ENCODE results near the gene LENG1. TPM values are rescaled to one million over a fixed set of nuclear protein-coding genes. Genes with fewer than 3 reads are reported as not detected.
A peak's percentile ranks its signal among the peaks of the same experiment; 100 is the strongest.

Gene LENG1
- total and polyA plus RNA-seq, 9 of the 15 experiments (the other 6 are each of a cell fraction or from before 2014, with no cell fraction given): 0.30 to 10.5 (median 4.7) TPM

- TF ChIP-seq SETDB1 (IDR thresholded peaks at IDR 0.05; ENCODE audit: low read length) (no peak), ZNF79 (CRISPR knock-in tag; IDR thresholded peaks at IDR 0.05; ENCODE audit: low read depth) (no peak), ZNF277 (CRISPR knock-in tag; IDR thresholded peaks at IDR 0.05; ENCODE audit: borderline replicate concordance) (no peak), DIDO1 (tag; IDR thresholded peaks at IDR 0.05; ENCODE audit: low read depth) (no peak), MBD2 (IDR thresholded peaks at IDR 0.05; ENCODE audit: borderline replicate concordance, low read depth) (peak; percentile 33; the same call in 1 of the 2 replicates), RB1 (IDR thresholded peaks at IDR 0.05; ENCODE audit: low read depth) (peak; percentile 57; the same call in 1 of the 2 replicates), E2F6 (IDR thresholded peaks at IDR 0.05; ENCODE audit: borderline replicate concordance in 1 of 2, extremely low read depth in 1 of 2, insufficient read depth in 1 of 2, insufficient read length in 1 of 2, low read depth in 1 of 2, low read length in 1 of 2, poor library complexity in 1 of 2, severe bottlenecking in 1 of 2) (no peak), HNRNPUL1 (IDR thresholded peaks at IDR 0.05; ENCODE audit: low read length) (no peak), MAZ (CRISPR knock-in tag; conservative IDR thresholded peaks at IDR 0.05 in 1 of 2, IDR thresholded peaks at IDR 0.05 in 1 of 2) (peak; percentile 85 to 92), ZNF77 (CRISPR knock-in tag; IDR thresholded peaks at IDR 0.05) (no peak), GMEB1 (CRISPR knock-in tag; IDR thresholded peaks at IDR 0.05) (no peak), ZC3H8 (IDR thresholded peaks at IDR 0.05) (no peak), SAFB2 (IDR thresholded peaks at IDR 0.05; ENCODE audit: borderline replicate concordance, low read depth, low read length, severe bottlenecking) (no peak), CHD1 (IDR thresholded peaks at IDR 0.05; ENCODE audit: low read length) (peak; percentile 41)
- TF ChIP-seq, protein P1, sequence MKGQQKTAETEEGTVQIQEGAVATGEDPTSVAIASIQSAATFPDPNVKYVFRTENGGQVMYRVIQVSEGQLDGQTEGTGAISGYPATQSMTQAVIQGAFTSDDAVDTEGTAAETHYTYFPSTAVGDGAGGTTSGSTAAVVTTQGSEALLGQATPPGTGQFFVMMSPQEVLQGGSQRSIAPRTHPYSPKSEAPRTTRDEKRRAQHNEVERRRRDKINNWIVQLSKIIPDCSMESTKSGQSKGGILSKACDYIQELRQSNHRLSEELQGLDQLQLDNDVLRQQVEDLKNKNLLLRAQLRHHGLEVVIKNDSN (CRISPR knock-in tag; IDR thresholded peaks at IDR 0.05): no peak
- TF ChIP-seq, protein P2, sequence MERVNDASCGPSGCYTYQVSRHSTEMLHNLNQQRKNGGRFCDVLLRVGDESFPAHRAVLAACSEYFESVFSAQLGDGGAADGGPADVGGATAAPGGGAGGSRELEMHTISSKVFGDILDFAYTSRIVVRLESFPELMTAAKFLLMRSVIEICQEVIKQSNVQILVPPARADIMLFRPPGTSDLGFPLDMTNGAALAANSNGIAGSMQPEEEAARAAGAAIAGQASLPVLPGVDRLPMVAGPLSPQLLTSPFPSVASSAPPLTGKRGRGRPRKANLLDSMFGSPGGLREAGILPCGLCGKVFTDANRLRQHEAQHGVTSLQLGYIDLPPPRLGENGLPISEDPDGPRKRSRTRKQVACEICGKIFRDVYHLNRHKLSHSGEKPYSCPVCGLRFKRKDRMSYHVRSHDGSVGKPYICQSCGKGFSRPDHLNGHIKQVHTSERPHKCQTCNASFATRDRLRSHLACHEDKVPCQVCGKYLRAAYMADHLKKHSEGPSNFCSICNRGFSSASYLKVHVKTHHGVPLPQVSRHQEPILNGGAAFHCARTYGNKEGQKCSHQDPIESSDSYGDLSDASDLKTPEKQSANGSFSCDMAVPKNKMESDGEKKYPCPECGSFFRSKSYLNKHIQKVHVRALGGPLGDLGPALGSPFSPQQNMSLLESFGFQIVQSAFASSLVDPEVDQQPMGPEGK (CRISPR knock-in tag; IDR thresholded peaks at IDR 0.05; ENCODE audit: borderline replicate concordance): peak; percentile 91; the same call in 1 of the 2 replicates
These were observed 28.8 kb upstream of the LENG1 start (continued) for GRCh38 chr19:54188215-54188871.

Measured in K562 (cell line).